ENCODE data around the gene NAB1.

The NAB1 gene

GRCh38 chr2:190670182-190670946 is 21.5 kb downstream of the NAB1 start:
- Mint-ChIP-seq H3K27ac (no peak overlapping the region), H3K9me3 (peaks cover 8% of the 10 kb centered on the region), H3K4me3 (no peak overlapping the region), H3K27me3 (ENCODE audit: low read depth, poor library complexity) (no peaks in the 10 kb centered on the region), H3K36me3 (ENCODE audit: low read depth) (peaks cover 56% of the 10 kb centered on the region), H3K4me1 (peaks cover 26% of the 10 kb centered on the region)
- no peak for TF ChIP-seq CTCF (IDR thresholded peaks at IDR 0.05)
- DNase-seq = no peak

DNA sequence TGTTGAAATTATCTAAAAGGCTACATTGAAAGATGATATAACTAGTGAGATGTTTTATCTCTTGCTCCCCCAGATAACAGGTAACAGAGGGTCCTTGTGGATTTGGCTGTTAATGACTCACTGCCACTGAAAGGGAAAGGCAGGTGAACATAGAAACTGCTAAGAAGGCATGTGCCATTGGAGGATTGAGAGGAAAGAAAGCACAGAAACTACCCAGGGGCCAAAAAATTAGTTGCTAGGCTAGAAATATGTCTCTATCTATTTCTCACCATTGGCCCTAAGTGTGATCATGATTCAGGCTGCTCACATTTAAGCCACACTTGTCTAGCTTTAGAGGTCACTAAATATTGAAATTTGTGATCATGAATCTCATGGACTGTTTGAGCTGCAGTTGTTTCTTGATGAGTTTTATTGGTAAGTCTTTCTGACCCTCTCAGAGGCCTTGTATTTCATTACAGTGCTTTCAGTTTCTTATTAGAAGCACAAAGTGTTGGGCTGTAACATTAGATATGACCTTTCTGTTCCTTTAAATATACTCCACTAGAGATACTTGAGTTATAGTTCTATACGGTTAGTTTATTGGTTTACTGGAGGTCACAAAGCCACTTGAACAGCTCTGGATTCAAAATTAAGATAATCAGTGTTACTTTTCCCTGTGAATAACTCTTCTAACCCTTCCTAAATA is 26.2 kb downstream of the NAB1 start:
- Mint-ChIP-seq H3K4me3 (no peak overlapping the region), H3K27me3 (ENCODE audit: low read depth, poor library complexity) (no peaks in the 10 kb centered on the region), H3K9me3 (no peaks in the 10 kb centered on the region), H3K4me1 (peaks cover 64% of the 10 kb centered on the region), H3K36me3 (ENCODE audit: low read depth) (peaks cover 44% of the 10 kb centered on the region), H3K27ac (peak overlapping the region; percentile 90)
- DNase-seq = no peak
- no peak for TF ChIP-seq CTCF (IDR thresholded peaks at IDR 0.05)

- Mint-ChIP-seq H3K27ac (no peak overlapping the region), H3K4me3 (no peak overlapping the region), H3K9me3 (no peaks in the 10 kb centered on the region), H3K27me3 (ENCODE audit: low read depth, poor library complexity) (no peaks in the 10 kb centered on the region), H3K36me3 (ENCODE audit: low read depth) (peaks cover 30% of the 10 kb centered on the region), H3K4me1 (peaks cover 73% of the 10 kb centered on the region)
- no peak for TF ChIP-seq CTCF (IDR thresholded peaks at IDR 0.05)
- DNase-seq = no peak
Measured at GRCh38 chr2:190677255-190677654, 28.4 kb downstream of the NAB1 start.

DNA sequence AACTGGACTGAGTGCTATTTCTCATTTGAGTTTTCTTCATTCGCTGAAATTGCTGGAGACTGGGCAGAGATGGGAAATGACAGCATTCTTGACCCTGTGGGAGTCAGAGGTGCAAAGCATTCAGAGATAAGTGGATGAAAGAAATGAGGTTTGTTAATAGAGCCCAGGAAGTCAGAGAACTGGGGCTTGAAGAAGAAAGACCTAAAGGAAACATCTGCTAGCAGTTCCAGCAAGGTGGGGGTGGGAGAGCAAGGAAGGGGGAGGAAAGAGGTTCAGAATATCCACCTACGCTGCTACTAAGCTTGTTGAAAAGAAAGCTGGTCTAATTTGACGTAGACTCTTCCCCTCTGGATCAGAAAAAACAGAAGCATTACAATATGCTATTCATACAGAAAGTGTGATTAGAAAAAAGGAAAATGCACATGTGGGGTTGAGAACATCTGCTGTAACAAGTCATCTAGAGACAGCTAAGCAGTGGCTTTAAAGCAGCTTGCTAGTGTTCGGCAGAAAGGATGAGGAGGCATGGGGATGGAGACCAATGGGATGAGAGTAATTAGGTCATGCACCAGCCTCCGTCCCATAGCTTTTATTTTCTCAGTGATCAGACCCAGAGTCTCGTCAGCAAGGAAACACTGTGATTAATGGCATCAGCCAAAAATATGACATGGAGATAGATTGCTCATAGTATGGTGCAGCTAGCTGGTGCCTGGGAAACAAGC is 29.7 kb downstream of the NAB1 start:
- Mint-ChIP-seq H3K9me3 (no peaks in the 10 kb centered on the region), H3K4me3 (peak overlapping the region; percentile 19)

GRCh38 chr2:190679391-190679790 is 30.5 kb downstream of the NAB1 start:
- Mint-ChIP-seq H3K27ac (no peak overlapping the region), H3K4me1 (peaks cover 68% of the 10 kb centered on the region), H3K9me3 (no peaks in the 10 kb centered on the region), H3K4me3 (no peak overlapping the region), H3K36me3 (ENCODE audit: low read depth) (peaks cover 12% of the 10 kb centered on the region), H3K27me3 (ENCODE audit: low read depth, poor library complexity) (no peaks in the 10 kb centered on the region)
- no peak for TF ChIP-seq CTCF (IDR thresholded peaks at IDR 0.05)
- no peak for DNase-seq

More for the DNA sequence above, 29.7 kb downstream of the NAB1 start:
- H3K27ac Mint-ChIP-seq = peak overlapping the region; percentile 60
- TF ChIP-seq CTCF (IDR thresholded peaks at IDR 0.05) = no peak
- H3K27me3 Mint-ChIP-seq (ENCODE audit: low read depth, poor library complexity) = no peaks in the 10 kb centered on the region
- peaks cover 20% of the 10 kb centered on the region for H3K36me3 Mint-ChIP-seq (ENCODE audit: low read depth)
- H3K4me1 Mint-ChIP-seq = peaks cover 73% of the 10 kb centered on the region
- DNase-seq = no peak
